Gastrocnemius medialis (tissue), 4 donors: ENCODE measurements around the gene FNDC3B. TPM values are rescaled to one million over a fixed set of nuclear protein-coding genes. Genes with fewer than 3 reads are reported as not detected.

Experiments used
- ATAC-seq, 2 donors: fragments of 150-250 bp; one replicate each; pipeline ENCODE4 v1.9.1; 2016
- DNase-seq, 2 donors: peaks; one replicate each; pipeline ENCODE4 v3.0.0-alpha.2; 2019
- H3K27ac ChIP-seq, 4 donors: fragments of 200-600 bp; sonication (generic); 1 replicate in 1 of 4; 2 replicates in 3 of 4; pipeline ENCODE4 v1.5.1; 2016 to 2018; ENCODE audit warnings: mild to moderate bottlenecking in 2 of 4, moderate library complexity in 1 of 4
- H3K27me3 ChIP-seq, 3 donors: fragments of 200-600 bp; sonication (generic) in 2 of 3; 1 replicate in 1 of 3; 2 replicates in 2 of 3; pipeline versions ENCODE4 v1.5.1 to v1.6.0; 2016 to 2019; ENCODE audit warnings: mild to moderate bottlenecking in 1 of 3, moderate library complexity in 1 of 3
- H3K36me3 ChIP-seq, 2 donors: fragments of 200-600 bp; sonication (generic) in 1 of 2; one replicate each; pipeline ENCODE4 v1.5.1; 2017 to 2018
- H3K4me1 ChIP-seq, 2 donors: fragments of 200-600 bp; sonication (generic) in 1 of 2; one replicate each; pipeline ENCODE4 v1.5.1; 2016 to 2017; ENCODE audit warnings: mild to moderate bottlenecking in 2 of 2
- H3K4me3 ChIP-seq, 4 donors: fragments of 200-600 bp; sonication (generic) in 3 of 4; 1 replicate in 1 of 4; 2 replicates in 3 of 4; pipeline ENCODE4 v1.5.1; 2016 to 2019; ENCODE audit warnings: mild to moderate bottlenecking in 2 of 4
- H3K9me3 ChIP-seq, 3 donors: fragments of 200-600 bp; sonication (generic) in 2 of 3; 1 replicate in 1 of 3; 2 replicates in 2 of 3; pipeline ENCODE4 v1.5.1; 2016 to 2019
- POLR2A ChIP-seq, 2 donors: fragments of 450-650 bp; IDR thresholded peaks; one replicate each; pipeline ENCODE4 v1.6.1; 2017; ENCODE audit warnings: antibody characterized with exemption in 2 of 2, mild to moderate bottlenecking in 2 of 2, moderate library complexity in 2 of 2
- in situ Hi-C, 4 donors: fragments of 200-750 bp; cut with MboI; loops; one replicate each; pipeline versions ENCODE4 v1.15.0 to v1.8.0; 2017; ENCODE audit warnings: low sequenced_read_pairs in 4 of 4
- intact Hi-C: fragments of 100-400 bp; cut with DNase I; formaldehyde crosslinking; loops from one replicate; pipeline ENCODE4 v1.15.1; 2023; ENCODE audit warnings: low total_unique reads
- total RNA-seq, 4 donors: library from RNA; depleted of rRNA; stranded (reverse); fragments of >200 nt; gene quantifications; one replicate each; pipeline versions ENCODE4 v1.1.0 to v1.2.3, GENCODE V29; 2016
- TF ChIP-seq, protein P1 (sequence below), 5 experiments: fragments of 450-650 bp in 3 of 5; fragments of 200-600 bp in 2 of 5; sonication (generic) in 2 of 5; IDR thresholded peaks in 4 of 5; conservative IDR thresholded peaks in 1 of 5; 1 replicate in 4 of 5; 2 replicates in 1 of 5; pipeline ENCODE4 v1.5.1; 2016 to 2019; ENCODE audit warnings: antibody characterized with exemption in 5 of 5, mild to moderate bottlenecking in 3 of 5, moderate library complexity in 3 of 5

FNDC3B gene
- total RNA-seq, 4 donors from 2014 or later: 42.5 to 110 (median 74.2) TPM

DNA sequence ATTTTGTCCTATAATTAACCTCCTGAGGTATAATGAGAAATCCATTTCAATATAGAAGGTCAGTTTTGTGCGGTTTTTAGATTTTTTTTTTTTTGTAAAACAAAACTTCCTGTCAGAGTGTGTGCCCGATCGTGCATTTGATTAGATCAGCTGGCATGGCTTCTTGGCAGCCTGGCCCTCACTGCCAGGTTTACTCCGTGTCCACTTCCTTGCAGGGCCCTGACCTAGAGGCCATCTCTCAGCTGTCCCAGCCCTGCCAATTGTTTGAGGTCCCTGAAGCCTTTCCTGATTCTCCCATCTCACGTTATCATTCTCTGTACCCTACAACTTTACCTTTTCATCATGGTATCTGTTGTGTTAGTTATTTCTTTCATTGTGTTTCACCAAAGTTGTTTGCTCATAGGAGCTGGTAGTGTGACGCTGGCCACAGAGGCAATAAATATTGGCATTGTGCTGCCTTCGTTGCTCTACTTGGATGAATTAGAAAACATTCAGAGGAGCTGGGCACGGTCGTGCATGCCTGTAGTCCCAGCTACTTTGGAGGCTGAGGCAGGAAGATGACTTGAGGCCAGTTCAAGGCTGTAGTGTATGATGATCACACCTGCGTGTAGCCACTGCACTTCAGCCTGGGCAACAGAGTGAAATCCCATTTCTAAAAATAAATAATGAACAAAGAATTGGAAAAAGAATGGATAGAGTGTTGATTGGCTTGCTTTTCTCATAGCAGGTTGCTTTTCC is 206.9 kb downstream of the FNDC3B start:
- no peak for TF ChIP-seq POLR2A (IDR thresholded peaks at IDR 0.05)
- Histone ChIP-seq H3K27me3 (no peaks in the 10 kb centered on the region), H3K36me3 (peaks cover 0 to 6% of the 10 kb centered on the region in 2 donors), H3K27ac (peak overlapping the region in 2 of 4 donors; percentile 24 to 36), H3K9me3 (no peaks in the 10 kb centered on the region), H3K4me1 (peaks cover 24 to 32% of the 10 kb centered on the region in 2 donors), H3K4me3 (no peak overlapping the region)
- in situ Hi-C loops: no loop called here
- intact Hi-C loops: no loop called here
- DNase-seq (no peak), ATAC-seq (peak; percentile 8 to 43)

DNA sequence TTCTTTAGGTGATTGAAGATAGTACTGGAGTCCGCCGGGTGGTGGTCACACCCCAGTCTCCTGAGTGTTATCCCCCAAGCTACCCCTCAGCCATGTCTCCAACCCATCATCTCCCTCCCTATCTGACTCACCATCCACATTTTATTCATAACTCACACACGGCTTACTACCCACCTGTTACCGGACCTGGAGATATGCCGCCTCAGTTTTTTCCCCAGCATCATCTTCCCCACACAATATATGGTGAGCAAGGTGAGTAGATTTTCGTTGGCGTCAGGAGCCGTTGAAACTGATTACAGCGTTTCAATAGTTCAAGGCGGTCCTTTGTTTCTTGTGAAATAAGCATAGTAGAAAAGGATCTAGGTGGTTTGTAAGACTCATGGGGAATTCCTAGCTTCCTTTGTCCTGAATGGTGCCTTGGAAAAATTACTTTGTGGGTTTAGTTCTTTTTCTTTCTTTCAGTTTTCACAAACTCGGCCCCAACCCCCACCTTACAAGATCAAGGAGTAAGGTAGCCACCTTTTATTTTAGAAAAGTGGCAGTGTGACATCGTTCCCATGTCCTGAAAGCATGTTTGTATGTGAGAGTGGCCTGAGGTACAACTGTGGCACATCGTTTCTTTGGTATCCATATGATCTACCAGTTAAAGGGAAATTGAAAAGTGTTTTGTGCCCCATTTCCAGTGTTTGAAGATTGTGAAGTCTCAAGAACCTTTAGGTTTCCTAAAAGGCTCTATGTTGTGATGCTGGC is 208.3 kb downstream of the FNDC3B start:
- Histone ChIP-seq H3K4me1 (peaks cover 24 to 32% of the 10 kb centered on the region in 2 donors), H3K27ac (no peak overlapping the region), H3K9me3 (no peaks in the 10 kb centered on the region), H3K27me3 (no peaks in the 10 kb centered on the region), H3K36me3 (peaks cover 0 to 20% of the 10 kb centered on the region in 2 donors), H3K4me3 (no peak overlapping the region)
- in situ Hi-C loops: no loop called here
- intact Hi-C loops: no loop called here
- ATAC-seq (no peak), DNase-seq (no peak)
- TF ChIP-seq POLR2A (IDR thresholded peaks at IDR 0.05): no peak

DNA sequence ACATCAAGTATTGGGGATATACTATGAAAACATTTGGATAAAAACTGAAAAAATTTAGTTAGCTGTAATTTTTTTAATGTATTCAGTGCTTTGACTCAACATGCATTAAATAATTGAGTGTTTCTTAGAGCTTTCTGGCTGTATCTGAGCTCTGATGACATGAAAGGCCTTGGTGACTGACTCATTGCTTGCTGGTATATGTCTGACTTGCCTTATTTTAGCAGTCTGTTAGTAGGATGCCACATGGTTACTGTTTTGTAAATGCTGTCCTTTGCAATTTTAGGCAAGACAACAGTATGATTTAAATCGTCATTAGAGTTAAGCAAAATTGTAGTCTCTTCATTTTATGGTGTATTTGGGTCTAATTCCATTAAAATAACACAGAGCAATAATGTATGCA is 209.7 kb downstream of the FNDC3B start:
- no peak overlapping the region for H3K4me3 ChIP-seq
- intact Hi-C loops: no loop called here
- no peak for ATAC-seq

DNA sequence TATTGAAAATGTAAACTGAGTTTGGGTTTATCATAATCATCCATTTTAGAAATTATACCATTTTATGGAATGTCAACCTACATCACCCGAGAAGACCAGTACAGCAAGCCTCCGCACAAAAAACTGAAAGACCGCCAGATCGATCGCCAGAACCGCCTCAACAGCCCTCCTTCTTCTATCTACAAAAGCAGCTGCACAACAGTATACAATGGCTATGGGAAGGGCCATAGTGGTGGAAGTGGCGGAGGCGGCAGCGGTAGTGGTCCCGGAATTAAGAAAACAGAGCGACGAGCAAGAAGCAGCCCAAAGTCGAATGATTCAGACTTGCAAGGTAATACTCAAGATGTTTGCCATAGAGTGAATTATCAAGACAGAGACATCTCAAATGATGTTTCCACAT is 211.8 kb downstream of the FNDC3B start:
- intact Hi-C loops (loop anchor here (5.0 kb wide), 1 partner anchor 49 kb away; no protein-coding TSS in a partner anchor), in situ Hi-C loops (no loop called here)
- DNase-seq: no peak
- Histone ChIP-seq H3K9me3 (no peaks in the 10 kb centered on the region), H3K4me1 (peaks cover 21 to 25% of the 10 kb centered on the region in 2 donors), H3K27me3 (no peaks in the 10 kb centered on the region), H3K27ac (no peak overlapping the region), H3K36me3 (peaks cover 0 to 20% of the 10 kb centered on the region in 2 donors), H3K4me3 (no peak overlapping the region)
- TF ChIP-seq POLR2A (IDR thresholded peaks at IDR 0.05): no peak
- TF ChIP-seq, protein P1, sequence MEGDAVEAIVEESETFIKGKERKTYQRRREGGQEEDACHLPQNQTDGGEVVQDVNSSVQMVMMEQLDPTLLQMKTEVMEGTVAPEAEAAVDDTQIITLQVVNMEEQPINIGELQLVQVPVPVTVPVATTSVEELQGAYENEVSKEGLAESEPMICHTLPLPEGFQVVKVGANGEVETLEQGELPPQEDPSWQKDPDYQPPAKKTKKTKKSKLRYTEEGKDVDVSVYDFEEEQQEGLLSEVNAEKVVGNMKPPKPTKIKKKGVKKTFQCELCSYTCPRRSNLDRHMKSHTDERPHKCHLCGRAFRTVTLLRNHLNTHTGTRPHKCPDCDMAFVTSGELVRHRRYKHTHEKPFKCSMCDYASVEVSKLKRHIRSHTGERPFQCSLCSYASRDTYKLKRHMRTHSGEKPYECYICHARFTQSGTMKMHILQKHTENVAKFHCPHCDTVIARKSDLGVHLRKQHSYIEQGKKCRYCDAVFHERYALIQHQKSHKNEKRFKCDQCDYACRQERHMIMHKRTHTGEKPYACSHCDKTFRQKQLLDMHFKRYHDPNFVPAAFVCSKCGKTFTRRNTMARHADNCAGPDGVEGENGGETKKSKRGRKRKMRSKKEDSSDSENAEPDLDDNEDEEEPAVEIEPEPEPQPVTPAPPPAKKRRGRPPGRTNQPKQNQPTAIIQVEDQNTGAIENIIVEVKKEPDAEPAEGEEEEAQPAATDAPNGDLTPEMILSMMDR (IDR thresholded peaks at IDR 0.05 in 4 of 5, conservative IDR thresholded peaks at IDR 0.05 in 1 of 5): no peak
- ATAC-seq: no peak

More for the DNA sequence above, 209.7 kb downstream of the FNDC3B start:
- no peak for DNase-seq
- no peak overlapping the region for H3K27ac ChIP-seq
- peaks cover 26 to 29% of the 10 kb centered on the region in 2 donors for H3K4me1 ChIP-seq
- H3K9me3 ChIP-seq: no peaks in the 10 kb centered on the region
- peaks cover 0 to 20% of the 10 kb centered on the region in 2 donors for H3K36me3 ChIP-seq
- H3K27me3 ChIP-seq: no peaks in the 10 kb centered on the region
- in situ Hi-C loops: no loop called here
- TF ChIP-seq, protein P1 (IDR thresholded peaks at IDR 0.05 in 4 of 5, conservative IDR thresholded peaks at IDR 0.05 in 1 of 5): no peak
- TF ChIP-seq POLR2A (IDR thresholded peaks at IDR 0.05): no peak

DNA sequence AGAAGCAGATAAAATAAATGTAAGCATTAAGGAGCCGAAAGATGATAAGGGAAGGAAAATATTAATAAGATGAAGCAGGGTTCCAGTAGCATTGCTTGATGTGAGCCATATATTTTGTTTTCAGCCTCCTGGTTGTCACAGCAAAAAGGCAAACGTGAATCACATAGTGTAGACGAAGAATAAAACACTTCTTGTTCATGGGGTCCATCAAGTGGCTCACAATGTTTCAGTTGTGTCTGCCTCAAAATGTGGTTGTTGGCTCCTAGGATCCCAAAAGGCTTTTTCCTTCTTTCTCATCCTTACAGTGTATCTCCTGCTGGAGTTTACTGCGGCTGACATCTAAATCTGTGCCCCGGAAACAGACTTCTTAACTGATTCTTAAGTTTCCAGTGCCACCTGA is 213.8 kb downstream of the FNDC3B start:
- in situ Hi-C loops (no loop called here), intact Hi-C loops (loop anchor here (5.0 kb wide), 1 partner anchor 51 kb away; no protein-coding TSS in a partner anchor)
- ATAC-seq: no peak
- Histone ChIP-seq H3K27me3 (no peaks in the 10 kb centered on the region), H3K9me3 (no peaks in the 10 kb centered on the region), H3K4me3 (no peak overlapping the region), H3K27ac (peak overlapping the region in 1 of 4 donors; percentile 74), H3K36me3 (peaks cover 0 to 20% of the 10 kb centered on the region in 2 donors), H3K4me1 (peaks cover 30 to 36% of the 10 kb centered on the region in 2 donors)
- TF ChIP-seq POLR2A (IDR thresholded peaks at IDR 0.05): no peak
- TF ChIP-seq, protein P1 (IDR thresholded peaks at IDR 0.05 in 4 of 5, conservative IDR thresholded peaks at IDR 0.05 in 1 of 5): no peak
- DNase-seq: no peak
